PFSK-1 (cell line): ENCODE data around the gene ADNP2.

ENCODE experiments used
- FOXP2 ChIP-seq: optimal IDR thresholded peaks from 2 replicates; pipeline ENCODE3; 2011; ENCODE audit warnings: borderline replicate concordance, control low read depth, inconsistent platforms; ENCODE audit not compliant: insufficient read depth; ENCODE audit errors: extremely low read length, extremely low read depth
- POLR2AphosphoS5 ChIP-seq: IDR thresholded peaks from 2 replicates; pipeline ENCODE4 v1.6.1; 2012; ENCODE audit warnings: low read depth, mild to moderate bottlenecking, control low read depth, low read length, moderate library complexity
- SIN3A ChIP-seq: IDR thresholded peaks from 2 replicates; pipeline ENCODE4 v1.6.1; 2012; ENCODE audit warnings: mild to moderate bottlenecking, low read length, moderate library complexity, borderline replicate concordance; ENCODE audit not compliant: insufficient read depth
- TAF1 ChIP-seq: IDR thresholded peaks from 2 replicates; pipeline ENCODE4 v1.6.1; 2012; ENCODE audit warnings: low read length, control low read depth, borderline replicate concordance; ENCODE audit not compliant: insufficient read depth

DNA sequence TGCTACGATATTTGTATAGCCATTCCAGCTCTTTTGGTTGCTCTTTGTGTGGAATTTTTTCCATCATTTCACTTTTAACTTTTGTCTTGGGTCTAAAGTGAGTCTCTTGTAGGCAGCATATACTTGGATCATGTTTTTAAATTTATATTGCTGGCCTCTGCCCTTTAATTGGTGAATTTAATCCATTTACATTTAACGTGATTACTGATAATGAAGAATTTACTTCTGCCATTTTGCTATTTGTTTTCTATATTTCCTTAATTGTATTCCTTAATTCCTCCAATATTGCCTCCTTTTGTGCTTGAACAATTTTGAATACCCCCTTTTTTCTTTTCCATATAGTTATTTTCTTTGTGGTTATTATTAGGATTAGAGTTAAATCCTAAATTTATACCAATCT lies 21.0 kb upstream of the ADNP2 start:
- TF ChIP-seq SIN3A (no peak), POLR2AphosphoS5 (no peak), TAF1 (no peak), FOXP2 (no peak)
